ENCODE measurements around the gene VLDLR.
A peak's percentile ranks its signal among the peaks of the same experiment; 100 is the strongest.

The VLDLR gene

GRCh38 chr9:2655411-2655901 lies 33.9 kb downstream of the VLDLR start:
- Histone ChIP-seq H2AK5ac (ENCODE audit: low read depth, low read length) (no peak overlapping the region), H3K4me2 (ENCODE audit: insufficient read depth, low read length, poor library complexity, severe bottlenecking) (no peak overlapping the region), H3K18ac (ENCODE audit: low read length) (no peak overlapping the region), H3K27ac (replicated peaks; ENCODE audit: low read length) (no peak overlapping the region), H2BK15ac (ENCODE audit: low read length) (no peak overlapping the region), H3K36me3 (replicated peaks in 1 of 2; ENCODE audit: control insufficient read depth in 2 of 2, insufficient read depth in 2 of 2, low read length in 2 of 2) (peaks cover 12 to 54% of the 10 kb centered on the region in 2 donors), H4K91ac (ENCODE audit: low read depth, low read length, poor library complexity) (no peak overlapping the region), H2BK5ac (ENCODE audit: low read length) (no peak overlapping the region), H3K79me1 (ENCODE audit: low read depth, low read length) (no peaks in the 10 kb centered on the region), H3K23ac (ENCODE audit: low read depth, low read length, poor library complexity) (no peak overlapping the region), H2BK12ac (ENCODE audit: low read length) (no peak overlapping the region), H3K9me3 (replicated peaks in 1 of 2; ENCODE audit: control insufficient read depth in 2 of 2, insufficient read depth in 1 of 2, low read depth in 1 of 2, low read length in 2 of 2) (no peaks in the 10 kb centered on the region), H3K4me3 (ENCODE audit: low read length in 2 of 2) (no peak overlapping the region), H3K27me3 (ENCODE audit: control insufficient read depth in 3 of 3, insufficient read depth in 3 of 3, low read depth in 1 of 3, low read length in 3 of 3) (no peaks in the 10 kb centered on the region), H3K9ac (ENCODE audit: low read depth, low read length, poor library complexity) (no peak overlapping the region), H4K8ac (ENCODE audit: low read depth, low read length) (no peak overlapping the region), H3K4ac (ENCODE audit: low read length) (no peak overlapping the region), H3K14ac (ENCODE audit: low read length) (no peak overlapping the region), H3K4me1 (ENCODE audit: control insufficient read depth in 2 of 2, insufficient read depth in 1 of 2, low read depth in 1 of 2, low read length in 2 of 2) (no peaks in the 10 kb centered on the region), H2BK120ac (ENCODE audit: low read depth, low read length) (no peak overlapping the region), H2AFZ (ENCODE audit: low read length) (no peak overlapping the region)
- WGBS, 2 donors (ENCODE audit: extremely low coverage in 2 of 2, insufficient read length in 2 of 2, insufficient replicate concordance in 1 of 2) = no CpG with 5 or more reads among the region's 3 CpGs
- no peak for DNase-seq (ENCODE audit: low spot score)

- no peak overlapping the region for H4K8ac ChIP-seq (ENCODE audit: low read depth, low read length)
- no peak for DNase-seq (ENCODE audit: low spot score)
- H2AK5ac ChIP-seq (ENCODE audit: low read depth, low read length) = no peak overlapping the region
- H3K36me3 ChIP-seq (replicated peaks in 1 of 2; ENCODE audit: control insufficient read depth in 2 of 2, insufficient read depth in 2 of 2, low read length in 2 of 2) = peaks cover 10 to 34% of the 10 kb centered on the region in 2 donors
- no peaks in the 10 kb centered on the region for H3K27me3 ChIP-seq (ENCODE audit: control insufficient read depth in 3 of 3, insufficient read depth in 3 of 3, low read depth in 1 of 3, low read length in 3 of 3)
- no peak overlapping the region for H3K4ac ChIP-seq (ENCODE audit: low read length)
- no peak overlapping the region for H3K14ac ChIP-seq (ENCODE audit: low read length)
- no peaks in the 10 kb centered on the region for H3K4me1 ChIP-seq (ENCODE audit: control insufficient read depth in 2 of 2, insufficient read depth in 1 of 2, low read depth in 1 of 2, low read length in 2 of 2)
- H3K4me3 ChIP-seq (ENCODE audit: low read length in 2 of 2) = no peak overlapping the region
- no peaks in the 10 kb centered on the region for H3K9me3 ChIP-seq (replicated peaks in 1 of 2; ENCODE audit: control insufficient read depth in 2 of 2, insufficient read depth in 1 of 2, low read depth in 1 of 2, low read length in 2 of 2)
- H3K23ac ChIP-seq (ENCODE audit: low read depth, low read length, poor library complexity) = no peak overlapping the region
- no peaks in the 10 kb centered on the region for H3K79me1 ChIP-seq (ENCODE audit: low read depth, low read length)
- no peak overlapping the region for H2BK120ac ChIP-seq (ENCODE audit: low read depth, low read length)
- WGBS, 2 donors (ENCODE audit: extremely low coverage in 2 of 2, insufficient read length in 2 of 2, insufficient replicate concordance in 1 of 2) = no CpG with 5 or more reads among the region's 9 CpGs
- no peak overlapping the region for H2BK15ac ChIP-seq (ENCODE audit: low read length)
- no peak overlapping the region for H3K27ac ChIP-seq (replicated peaks; ENCODE audit: low read length)
- H3K9ac ChIP-seq (ENCODE audit: low read depth, low read length, poor library complexity) = no peak overlapping the region
- no peak overlapping the region for H3K18ac ChIP-seq (ENCODE audit: low read length)
- no peak overlapping the region for H4K91ac ChIP-seq (ENCODE audit: low read depth, low read length, poor library complexity)
- H3K4me2 ChIP-seq (ENCODE audit: insufficient read depth, low read length, poor library complexity, severe bottlenecking) = no peak overlapping the region
- H2BK5ac ChIP-seq (ENCODE audit: low read length) = no peak overlapping the region
- no peak overlapping the region for H2BK12ac ChIP-seq (ENCODE audit: low read length)
- no peak overlapping the region for H2AFZ ChIP-seq (ENCODE audit: low read length)
These were observed 35.8 kb downstream of the VLDLR start for GRCh38 chr9:2657427-2657826.

- Histone ChIP-seq H3K14ac (ENCODE audit: low read length) (no peak overlapping the region), H3K4me3 (ENCODE audit: low read length in 2 of 2) (no peak overlapping the region), H4K91ac (ENCODE audit: low read depth, low read length, poor library complexity) (no peak overlapping the region), H4K8ac (ENCODE audit: low read depth, low read length) (no peak overlapping the region), H3K4me1 (ENCODE audit: control insufficient read depth in 2 of 2, insufficient read depth in 1 of 2, low read depth in 1 of 2, low read length in 2 of 2) (peaks cover 0 to 2% of the 10 kb centered on the region in 2 donors), H3K79me1 (ENCODE audit: low read depth, low read length) (no peaks in the 10 kb centered on the region), H3K18ac (ENCODE audit: low read length) (no peak overlapping the region), H3K9ac (ENCODE audit: low read depth, low read length, poor library complexity) (no peak overlapping the region), H3K9me3 (replicated peaks in 1 of 2; ENCODE audit: control insufficient read depth in 2 of 2, insufficient read depth in 1 of 2, low read depth in 1 of 2, low read length in 2 of 2) (peaks cover 2 to 14% of the 10 kb centered on the region in 2 donors), H2BK15ac (ENCODE audit: low read length) (no peak overlapping the region), H3K27ac (replicated peaks; ENCODE audit: low read length) (no peak overlapping the region), H3K23ac (ENCODE audit: low read depth, low read length, poor library complexity) (no peak overlapping the region), H3K4ac (ENCODE audit: low read length) (no peak overlapping the region), H3K36me3 (replicated peaks in 1 of 2; ENCODE audit: control insufficient read depth in 2 of 2, insufficient read depth in 2 of 2, low read length in 2 of 2) (no peaks in the 10 kb centered on the region), H2AFZ (ENCODE audit: low read length) (no peak overlapping the region), H2BK5ac (ENCODE audit: low read length) (no peak overlapping the region), H2BK12ac (ENCODE audit: low read length) (no peak overlapping the region), H2BK120ac (ENCODE audit: low read depth, low read length) (no peak overlapping the region), H3K27me3 (ENCODE audit: control insufficient read depth in 3 of 3, insufficient read depth in 3 of 3, low read depth in 1 of 3, low read length in 3 of 3) (no peaks in the 10 kb centered on the region), H3K4me2 (ENCODE audit: insufficient read depth, low read length, poor library complexity, severe bottlenecking) (no peak overlapping the region), H2AK5ac (ENCODE audit: low read depth, low read length) (no peak overlapping the region)
- no CpG with 5 or more reads among the region's 7 CpGs for WGBS, 2 donors (ENCODE audit: extremely low coverage in 2 of 2, insufficient read length in 2 of 2, insufficient replicate concordance in 1 of 2)
- peak; percentile 4 for DNase-seq (ENCODE audit: low spot score)
These were observed 40.9 kb downstream of the VLDLR start for GRCh38 chr9:2662496-2662895.

GRCh38 chr9:2663461-2664173 lies 42.0 kb downstream of the VLDLR start:
- Histone ChIP-seq H2AFZ (ENCODE audit: low read length) (no peak overlapping the region), H2BK12ac (ENCODE audit: low read length) (no peak overlapping the region), H2BK120ac (ENCODE audit: low read depth, low read length) (no peak overlapping the region), H3K36me3 (replicated peaks in 1 of 2; ENCODE audit: control insufficient read depth in 2 of 2, insufficient read depth in 2 of 2, low read length in 2 of 2) (no peaks in the 10 kb centered on the region), H4K91ac (ENCODE audit: low read depth, low read length, poor library complexity) (no peak overlapping the region), H3K4ac (ENCODE audit: low read length) (no peak overlapping the region), H3K4me3 (ENCODE audit: low read length in 2 of 2) (no peak overlapping the region), H3K27ac (replicated peaks; ENCODE audit: low read length) (no peak overlapping the region), H2BK15ac (ENCODE audit: low read length) (no peak overlapping the region), H3K9me3 (replicated peaks in 1 of 2; ENCODE audit: control insufficient read depth in 2 of 2, insufficient read depth in 1 of 2, low read depth in 1 of 2, low read length in 2 of 2) (peaks cover 2 to 14% of the 10 kb centered on the region in 2 donors), H3K79me1 (ENCODE audit: low read depth, low read length) (no peaks in the 10 kb centered on the region), H3K14ac (ENCODE audit: low read length) (no peak overlapping the region), H3K4me2 (ENCODE audit: insufficient read depth, low read length, poor library complexity, severe bottlenecking) (no peak overlapping the region), H2AK5ac (ENCODE audit: low read depth, low read length) (no peak overlapping the region), H3K27me3 (ENCODE audit: control insufficient read depth in 3 of 3, insufficient read depth in 3 of 3, low read depth in 1 of 3, low read length in 3 of 3) (no peaks in the 10 kb centered on the region), H3K23ac (ENCODE audit: low read depth, low read length, poor library complexity) (no peak overlapping the region), H3K18ac (ENCODE audit: low read length) (no peak overlapping the region), H3K9ac (ENCODE audit: low read depth, low read length, poor library complexity) (no peak overlapping the region), H2BK5ac (ENCODE audit: low read length) (no peak overlapping the region), H4K8ac (ENCODE audit: low read depth, low read length) (no peak overlapping the region), H3K4me1 (ENCODE audit: control insufficient read depth in 2 of 2, insufficient read depth in 1 of 2, low read depth in 1 of 2, low read length in 2 of 2) (peaks cover 0 to 2% of the 10 kb centered on the region in 2 donors)
- no peak for DNase-seq (ENCODE audit: low spot score)
- WGBS, 2 donors (ENCODE audit: extremely low coverage in 2 of 2, insufficient read length in 2 of 2, insufficient replicate concordance in 1 of 2) = no CpG with 5 or more reads among the region's 7 CpGs

Measured in neuronal stem cell (in vitro differentiated cells).